ENCODE results near the gene SEMA6A.

Gene SEMA6A

DNA sequence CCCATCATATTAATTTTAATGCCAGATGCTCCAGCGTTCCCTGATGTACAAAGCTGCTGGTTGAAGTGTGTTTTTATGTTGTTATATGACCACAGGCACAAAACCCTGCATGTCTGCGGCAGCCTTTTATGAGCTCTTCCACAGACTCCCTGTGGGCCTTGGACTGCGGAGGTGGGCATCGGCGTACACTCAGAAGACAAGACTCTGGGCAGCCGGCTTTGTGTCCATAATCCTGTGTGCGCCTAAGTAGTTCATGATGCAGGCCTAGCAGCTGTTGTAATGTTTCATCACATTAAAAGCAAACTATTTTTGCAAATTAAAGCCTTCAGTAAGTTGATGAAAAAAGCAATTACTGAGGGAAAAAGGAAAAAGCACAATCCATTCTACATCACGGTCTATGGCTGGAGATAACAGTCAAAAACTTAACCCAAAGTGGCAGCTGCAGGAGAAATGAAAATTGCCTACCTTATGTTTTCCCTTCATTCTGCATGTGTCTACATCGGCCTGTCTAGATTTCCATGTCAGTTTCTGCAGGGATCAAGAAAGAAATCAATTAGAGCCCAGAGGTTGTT, 78.8 kb downstream of the SEMA6A start:
- DNase-seq (ENCODE audit: low read depth in 2 of 2): no peak

DNA sequence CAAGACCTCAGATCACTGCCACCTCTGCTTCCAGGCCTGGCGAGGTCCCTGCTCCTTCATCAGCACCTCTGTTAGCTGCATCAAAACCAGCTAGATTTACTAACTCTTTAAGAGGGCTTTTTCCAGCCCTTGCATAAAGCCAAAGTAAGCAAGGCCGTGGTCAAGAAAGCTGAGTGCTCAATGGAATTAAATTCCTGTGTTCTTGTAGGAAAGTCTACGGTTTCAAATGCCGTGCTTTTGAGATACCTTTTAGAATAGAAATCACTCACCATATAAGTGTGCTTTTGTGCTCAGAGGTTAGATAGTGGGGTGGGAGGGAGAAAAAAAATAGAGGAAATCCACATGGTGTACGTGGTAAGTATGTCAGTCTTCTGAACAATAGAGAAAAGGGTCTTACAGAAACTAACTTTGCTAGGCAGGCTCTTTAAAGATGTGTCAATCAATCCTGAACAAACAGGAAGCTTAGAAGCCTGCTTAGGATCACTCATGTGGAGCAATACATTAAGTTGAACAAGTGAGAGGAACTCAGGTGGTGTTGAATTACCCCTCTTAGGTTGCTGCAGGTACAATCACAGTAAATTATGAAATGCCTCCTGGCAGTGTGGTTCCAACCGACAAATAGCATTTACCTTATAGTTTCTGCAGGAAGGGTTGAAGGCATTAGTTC, 79.7 kb downstream of the SEMA6A start:
- no peak for DNase-seq (ENCODE audit: low read depth in 2 of 2)

DNA sequence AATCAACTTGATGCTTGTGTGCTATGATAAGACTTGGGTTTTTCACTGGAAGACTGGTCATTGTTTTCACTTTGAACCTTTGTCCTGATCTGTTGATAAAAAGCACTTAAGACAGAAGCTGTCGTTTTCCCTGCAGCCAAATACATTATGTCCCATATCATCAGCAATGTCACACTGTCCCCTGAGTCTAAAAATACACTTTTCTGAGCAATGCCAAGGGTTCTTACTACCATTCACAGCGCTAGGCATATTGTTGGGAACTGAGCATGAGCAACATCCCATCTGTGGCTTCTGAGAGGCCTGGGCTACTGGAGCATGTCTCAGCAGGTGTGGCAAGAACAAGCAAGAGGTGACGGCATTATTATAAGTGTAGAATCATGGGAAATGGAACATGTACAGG, 81.8 kb downstream of the SEMA6A start:
- no peak for DNase-seq (ENCODE audit: low read depth in 2 of 2)

DNA sequence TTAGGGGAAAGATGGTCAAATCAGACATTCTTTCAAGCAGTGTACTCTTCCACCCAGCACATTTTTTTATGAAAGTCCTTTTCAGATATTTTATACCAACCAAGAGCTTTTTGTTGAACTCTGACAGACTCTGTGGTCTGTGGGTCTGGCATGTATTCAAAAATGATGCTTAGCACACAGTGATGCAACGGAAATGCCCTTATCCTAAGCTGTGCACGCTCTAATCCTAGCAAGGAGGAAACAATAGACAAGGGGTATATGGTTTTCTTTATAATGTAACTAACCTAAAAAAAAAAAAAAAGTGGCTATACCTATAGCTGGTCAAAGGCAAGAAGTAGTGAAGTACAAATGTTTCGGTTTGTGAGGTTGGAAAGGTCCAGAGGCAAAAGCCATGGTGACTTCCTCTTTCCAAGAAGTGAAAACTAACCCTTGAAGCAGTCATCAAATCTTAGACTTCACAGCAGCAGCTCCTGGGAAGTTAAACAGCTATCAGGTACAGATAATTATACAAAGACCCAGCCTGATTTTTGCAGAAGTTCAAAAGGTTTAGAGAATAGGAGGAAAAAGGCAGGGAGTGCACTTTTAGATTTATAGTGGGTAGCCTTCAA, 82.5 kb downstream of the SEMA6A start:
- no peak for DNase-seq (ENCODE audit: low read depth in 2 of 2)

DNA sequence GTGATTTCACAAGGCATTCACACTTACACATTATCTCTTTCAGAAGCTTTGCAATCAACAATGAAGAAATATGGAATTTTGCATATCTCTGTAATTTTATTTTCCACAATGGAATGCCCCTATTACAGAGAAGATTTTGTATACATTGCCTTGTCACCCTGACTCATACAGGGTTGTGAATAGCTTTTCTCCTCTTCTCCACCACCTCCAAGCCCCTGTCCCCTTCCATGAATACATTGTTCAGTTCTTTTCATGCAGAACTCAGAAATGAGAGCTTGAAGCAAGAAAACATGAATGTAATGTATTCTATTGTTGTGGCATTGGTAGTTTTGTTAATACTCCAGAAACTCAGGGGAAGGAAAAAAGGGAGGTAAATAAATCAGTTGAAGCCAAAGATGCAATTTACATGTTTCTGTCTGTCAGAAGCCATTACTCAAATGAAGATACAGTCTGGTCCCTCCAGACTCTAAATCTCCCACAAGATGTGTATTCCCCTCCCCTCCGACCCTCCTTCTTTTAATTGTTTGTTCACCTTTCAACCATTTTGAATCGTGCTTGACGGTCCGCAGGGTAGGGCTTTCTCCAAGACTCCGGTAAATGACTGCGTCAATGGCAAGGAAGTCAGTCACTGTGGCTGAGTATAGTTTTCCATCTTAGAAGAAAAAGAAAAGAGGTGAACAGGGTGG, 86.1 kb downstream of the SEMA6A start:
- DNase-seq (ENCODE audit: low read depth in 2 of 2): no peak

DNA sequence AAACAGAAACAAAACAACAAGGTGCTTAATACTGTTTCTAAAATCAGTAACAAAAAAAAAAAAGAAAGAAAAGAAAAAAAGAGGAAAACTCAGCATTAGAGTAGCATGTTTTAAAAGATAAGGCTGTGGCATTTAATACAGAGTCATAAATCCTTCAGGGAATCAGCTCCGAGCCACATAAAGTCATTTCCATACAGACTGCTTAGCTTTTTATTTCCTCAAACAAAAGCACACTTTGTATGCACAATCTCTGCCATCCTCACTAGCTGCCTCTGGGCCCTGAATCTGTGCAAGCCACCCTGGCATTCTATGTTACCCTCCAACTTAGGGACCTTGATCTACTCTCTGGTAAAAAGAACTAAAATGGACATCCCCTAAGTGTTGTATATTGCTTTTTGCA, 87.6 kb downstream of the SEMA6A start:
- DNase-seq (ENCODE audit: low read depth in 2 of 2): no peak

DNA sequence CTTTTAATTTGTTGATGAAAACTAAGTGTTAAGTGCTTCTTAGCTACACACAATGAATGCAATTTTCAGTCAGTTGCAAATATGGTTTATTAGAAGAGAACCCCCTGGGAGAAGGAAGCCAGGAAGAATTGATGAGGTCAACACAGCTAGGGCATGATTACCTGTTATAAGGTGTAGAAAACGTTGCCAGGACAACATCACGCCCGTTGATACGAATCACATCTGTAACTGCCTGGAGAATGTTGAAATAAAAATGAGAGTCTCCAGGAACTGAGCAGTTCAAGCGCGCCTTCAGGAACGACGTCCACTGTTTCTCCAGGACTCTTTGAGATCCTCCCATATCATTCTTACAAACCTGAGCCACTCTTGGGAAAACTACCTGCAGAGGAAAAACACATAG, 88.0 kb downstream of the SEMA6A start:
- no peak for DNase-seq (ENCODE audit: low read depth in 2 of 2)

DNA sequence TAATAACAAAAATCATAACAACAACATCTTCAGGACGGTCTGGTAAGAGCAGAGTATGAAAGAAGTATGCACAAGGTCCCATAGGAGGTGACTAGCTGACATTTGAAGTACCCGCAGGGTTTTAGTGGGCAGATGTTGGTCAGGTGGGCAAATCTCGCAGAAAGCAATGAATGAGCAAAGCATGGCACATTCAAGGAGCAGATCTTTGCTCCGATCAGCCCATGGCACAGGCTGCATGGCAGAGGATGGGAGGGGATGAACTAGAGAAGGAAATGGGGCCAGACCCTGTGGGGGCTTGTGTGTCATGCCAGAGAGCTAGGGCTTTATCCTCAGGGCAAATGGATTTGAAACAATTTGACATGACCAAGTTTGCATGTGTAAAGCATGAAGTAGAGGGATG, 90.0 kb downstream of the SEMA6A start:
- no peak for DNase-seq (ENCODE audit: low read depth in 2 of 2)

DNA sequence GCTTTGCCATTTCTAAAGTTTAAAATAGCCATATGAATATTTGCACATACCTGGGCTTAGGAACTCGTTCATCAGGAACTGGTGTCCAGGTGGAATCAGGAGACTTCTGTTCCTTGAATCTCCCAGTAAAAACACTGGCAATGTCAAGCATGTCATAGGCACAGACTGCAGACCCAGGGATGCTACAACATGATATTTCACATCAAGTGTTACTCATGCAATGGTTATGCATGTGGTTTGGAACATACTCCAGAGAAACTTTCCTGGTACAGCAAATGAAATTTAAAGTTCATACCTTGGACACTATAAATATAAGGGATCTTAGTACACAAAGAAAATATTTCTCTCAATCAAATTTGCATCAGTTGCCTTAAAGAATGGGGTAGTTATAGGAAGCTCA, 92.2 kb downstream of the SEMA6A start:
- no peak for DNase-seq (ENCODE audit: low read depth in 2 of 2)

DNA sequence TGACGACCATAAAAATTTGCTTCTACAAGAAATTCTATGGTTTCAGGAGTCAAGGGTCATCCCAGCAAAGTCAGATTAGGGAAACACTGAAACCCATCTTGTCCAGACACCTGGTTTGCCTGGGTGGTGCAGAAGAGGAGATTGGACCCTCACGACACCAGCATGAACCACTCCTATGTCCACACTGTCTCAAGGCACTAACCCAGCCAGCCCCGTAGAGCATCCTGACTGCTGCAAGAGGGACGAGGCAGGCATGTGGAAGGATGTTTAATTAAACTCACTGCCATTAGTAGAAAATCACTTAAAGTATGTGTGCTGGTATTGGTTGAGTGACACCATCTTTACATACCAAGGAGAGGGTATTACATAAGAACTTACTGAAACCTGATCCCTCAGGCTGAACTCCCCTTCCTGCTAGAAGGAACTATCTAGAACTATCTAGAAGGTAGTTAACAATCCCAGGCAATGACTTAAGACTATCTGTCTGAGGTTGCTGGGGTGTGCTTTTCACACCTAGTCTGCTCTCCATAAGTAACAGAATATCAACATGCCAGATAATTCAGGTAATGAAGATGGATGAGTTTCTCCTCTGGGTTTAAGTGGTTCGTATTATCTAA, 93.6 kb downstream of the SEMA6A start:
- no peak for DNase-seq (ENCODE audit: low read depth in 2 of 2)

DNA sequence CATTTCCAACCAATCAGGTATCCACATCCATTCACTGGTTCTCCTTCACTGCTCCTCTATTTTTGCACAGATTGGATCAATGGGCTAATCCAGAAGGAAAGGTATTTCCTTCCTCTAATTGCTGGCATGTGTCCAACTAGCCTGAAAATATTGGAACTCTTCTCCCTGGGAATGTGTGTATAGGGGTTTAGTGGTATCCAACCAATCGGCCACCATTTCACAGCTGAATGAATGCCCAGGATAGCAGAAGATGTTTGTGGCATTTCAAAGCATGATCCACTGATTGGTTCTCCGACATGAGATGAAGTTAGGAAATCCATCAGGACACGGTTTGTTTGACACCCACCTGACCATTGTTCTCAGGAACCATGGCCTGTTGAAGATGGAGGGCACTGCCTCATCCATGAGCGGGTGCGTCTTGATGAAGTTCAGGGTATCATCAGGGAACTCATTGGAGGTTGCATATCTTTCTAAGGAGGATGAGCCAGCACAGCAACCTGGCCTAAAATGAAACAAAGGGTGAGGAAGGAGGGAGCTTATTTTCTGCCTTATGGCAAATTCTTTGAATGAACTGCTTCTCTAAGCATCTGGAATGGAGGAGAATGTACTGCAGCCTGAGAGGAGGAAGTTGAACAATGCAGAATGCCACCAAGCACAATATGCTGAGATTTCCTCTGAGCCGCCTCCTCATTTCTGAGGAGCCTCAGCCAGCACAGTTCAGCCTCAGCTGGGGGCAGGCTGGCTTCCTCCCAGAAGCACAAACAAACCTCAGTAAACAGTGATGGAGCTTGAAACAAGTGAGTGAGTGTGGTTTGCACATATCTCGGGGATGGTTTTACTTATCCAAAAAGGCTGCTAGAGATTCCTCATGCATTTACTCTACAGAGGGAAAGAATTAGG, 94.6 kb downstream of the SEMA6A start:
- DNase-seq (ENCODE audit: low read depth in 2 of 2): no peak

DNA sequence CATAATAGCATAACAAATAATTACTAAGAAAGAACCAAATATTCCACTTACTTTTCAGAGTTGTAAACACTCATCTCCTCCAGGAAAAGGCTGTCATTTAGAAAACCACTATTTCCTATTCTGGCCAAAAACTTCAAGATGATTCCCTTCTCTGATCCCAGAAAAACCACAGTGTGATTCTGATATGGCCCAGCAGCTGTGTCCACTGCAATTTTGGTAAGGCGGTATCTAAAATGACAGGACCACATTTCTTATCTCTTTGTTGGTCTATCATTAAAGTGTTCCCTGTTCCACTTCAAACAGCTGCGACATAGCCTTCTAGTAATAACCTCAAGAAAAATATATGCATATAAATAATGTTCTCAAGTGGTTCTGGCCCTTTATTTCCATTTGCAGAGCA, 96.1 kb downstream of the SEMA6A start:
- DNase-seq (ENCODE audit: low read depth in 2 of 2): no peak

DNA sequence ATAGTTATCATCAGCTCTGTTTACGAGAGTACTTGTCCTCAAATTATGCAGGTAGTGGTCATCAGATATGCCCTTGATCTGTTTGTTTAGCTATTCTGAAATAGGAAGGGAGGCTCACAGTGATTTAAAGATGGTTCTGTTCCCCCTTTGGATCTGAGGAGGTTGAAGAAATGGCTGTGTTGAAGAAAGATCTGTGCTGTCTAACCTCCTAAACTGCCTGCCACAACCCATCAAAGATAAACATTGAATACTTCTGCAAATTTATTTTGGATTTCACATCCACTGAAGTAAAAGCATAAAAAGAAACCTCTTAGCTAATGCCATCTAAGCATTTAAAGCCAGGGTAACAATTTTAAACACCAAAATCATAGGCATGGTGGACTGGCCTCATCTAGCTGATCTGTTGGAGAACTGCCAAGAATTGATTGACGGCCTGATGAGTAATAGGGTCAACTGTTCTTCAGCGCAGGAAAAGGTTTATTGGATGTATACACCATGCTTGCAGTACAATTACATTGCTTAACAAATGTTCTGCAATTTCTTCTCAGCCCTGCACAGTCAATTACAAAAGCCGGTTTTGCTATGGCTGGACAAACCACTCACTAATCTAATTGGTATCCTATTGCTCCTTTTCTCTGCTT, 97.6 kb downstream of the SEMA6A start:
- no peak for DNase-seq (ENCODE audit: low read depth in 2 of 2)

DNA sequence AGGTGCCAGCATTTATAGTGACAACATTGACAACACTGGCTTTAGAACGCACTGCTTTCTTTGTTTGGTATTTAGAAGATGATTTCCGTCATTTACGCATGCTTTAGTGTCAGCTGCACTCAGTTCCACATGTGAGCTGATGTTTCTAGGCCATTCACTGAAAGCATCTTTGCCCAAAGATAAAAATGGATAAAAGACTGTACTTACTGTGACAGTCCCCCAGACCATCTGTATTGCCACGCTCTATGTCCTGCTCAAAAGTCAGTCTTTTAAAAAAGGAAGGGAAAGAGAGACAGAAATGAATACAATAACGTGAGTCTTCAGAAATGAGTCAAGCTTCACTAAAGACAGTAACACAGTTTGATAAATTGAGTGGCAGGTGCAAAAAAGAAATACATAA, 99.3 kb downstream of the SEMA6A start:
- DNase-seq (ENCODE audit: low read depth in 2 of 2): no peak

DNA sequence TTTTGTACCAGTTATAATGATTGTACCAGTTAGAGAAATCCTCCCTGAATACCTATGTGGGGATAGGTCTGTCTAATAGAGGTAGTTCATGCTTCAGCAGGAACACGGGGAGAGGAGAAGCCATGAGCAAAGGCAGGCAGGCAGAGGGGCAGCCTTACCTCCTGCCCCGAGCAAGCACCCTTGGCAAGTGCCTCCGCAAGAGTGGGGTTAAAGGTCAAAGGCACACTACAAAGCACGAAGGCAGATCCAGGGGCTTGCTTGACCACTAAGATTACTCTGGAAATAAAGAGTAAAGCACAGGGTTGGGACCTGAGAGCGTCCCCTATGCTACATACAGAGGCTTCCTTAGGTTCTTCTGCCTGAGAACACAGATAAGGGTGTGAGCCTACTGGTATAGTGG, 100.9 kb downstream of the SEMA6A start:
- DNase-seq (ENCODE audit: low read depth in 2 of 2): no peak

DNA sequence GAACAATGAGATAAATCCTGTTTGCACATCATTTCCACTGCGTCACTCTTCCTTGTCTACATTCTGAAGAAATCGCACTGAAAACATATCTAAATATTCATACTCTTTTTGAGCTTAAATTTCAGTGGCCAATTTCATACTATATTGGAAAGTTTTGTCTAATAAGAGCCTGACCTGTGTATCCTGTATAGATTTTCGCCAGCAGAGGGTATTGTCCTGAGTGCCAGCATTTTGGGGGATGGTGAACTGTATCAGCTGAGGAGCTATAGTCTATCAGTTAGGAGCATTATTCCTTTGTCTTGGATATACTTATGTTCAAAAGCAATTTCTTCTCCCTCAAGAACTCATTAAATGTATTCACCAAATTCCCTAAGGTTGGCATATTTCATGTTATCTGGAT, 102.3 kb downstream of the SEMA6A start:
- no peak for DNase-seq (ENCODE audit: low read depth in 2 of 2)

DNA sequence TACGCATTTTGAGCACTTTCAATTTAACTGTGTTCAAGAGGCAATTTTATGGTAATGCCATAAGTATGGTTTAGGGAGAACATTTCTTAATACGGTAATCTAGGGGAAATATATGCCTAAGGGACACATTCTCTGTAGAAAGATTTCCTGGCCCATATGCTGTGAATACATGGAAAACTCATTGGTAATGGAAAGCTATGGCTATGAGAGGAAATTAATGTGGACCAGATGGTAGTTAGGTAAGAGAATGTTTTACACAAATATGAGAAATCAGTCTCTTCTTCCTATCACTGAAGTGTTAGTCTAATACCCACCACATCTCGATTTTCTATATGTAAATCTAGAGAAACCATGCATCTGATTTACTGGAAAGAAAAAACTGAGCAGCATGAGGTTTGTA, 105.0 kb downstream of the SEMA6A start:
- no peak for DNase-seq (ENCODE audit: low read depth in 2 of 2)

DNA sequence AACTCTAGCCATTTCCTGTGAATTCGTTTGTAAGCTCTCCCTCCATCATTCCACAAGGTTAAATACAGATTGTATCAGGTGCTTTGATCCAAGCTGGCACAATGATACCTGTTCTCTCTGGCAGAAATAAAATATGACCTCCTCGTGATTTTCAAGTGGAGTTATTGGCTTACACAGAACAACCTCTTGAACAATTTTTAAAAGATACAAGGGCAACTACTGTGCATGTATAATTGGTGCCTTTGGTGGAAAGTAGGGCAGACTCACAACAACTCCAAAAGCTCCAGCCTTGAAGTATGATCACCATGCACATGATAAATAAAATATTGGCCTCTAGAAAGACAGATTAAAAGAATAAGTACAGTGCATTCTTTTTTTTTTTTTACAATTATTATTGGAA, 106.0 kb downstream of the SEMA6A start:
- no peak for DNase-seq (ENCODE audit: low read depth in 2 of 2)

DNA sequence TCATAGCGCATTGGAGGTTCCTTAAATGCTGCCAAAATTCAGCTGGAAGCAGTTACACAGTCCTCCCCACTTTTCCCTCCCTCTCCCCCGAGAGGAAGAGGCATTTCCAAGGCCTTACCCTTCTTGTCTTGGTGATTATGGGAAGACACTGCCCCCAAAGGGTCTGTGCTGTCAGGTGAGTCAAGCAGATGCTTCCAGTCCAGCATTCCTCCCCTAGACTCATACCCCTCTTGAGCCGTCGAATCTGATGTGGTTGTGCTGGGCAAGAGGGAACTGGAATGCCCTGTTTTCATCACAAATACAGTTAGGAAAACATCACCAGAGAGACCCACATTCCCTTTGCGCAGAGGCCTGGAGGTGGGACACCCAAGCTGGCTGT, 107.2 kb downstream of the SEMA6A start:
- DNase-seq (ENCODE audit: low read depth in 2 of 2): no peak

DNA sequence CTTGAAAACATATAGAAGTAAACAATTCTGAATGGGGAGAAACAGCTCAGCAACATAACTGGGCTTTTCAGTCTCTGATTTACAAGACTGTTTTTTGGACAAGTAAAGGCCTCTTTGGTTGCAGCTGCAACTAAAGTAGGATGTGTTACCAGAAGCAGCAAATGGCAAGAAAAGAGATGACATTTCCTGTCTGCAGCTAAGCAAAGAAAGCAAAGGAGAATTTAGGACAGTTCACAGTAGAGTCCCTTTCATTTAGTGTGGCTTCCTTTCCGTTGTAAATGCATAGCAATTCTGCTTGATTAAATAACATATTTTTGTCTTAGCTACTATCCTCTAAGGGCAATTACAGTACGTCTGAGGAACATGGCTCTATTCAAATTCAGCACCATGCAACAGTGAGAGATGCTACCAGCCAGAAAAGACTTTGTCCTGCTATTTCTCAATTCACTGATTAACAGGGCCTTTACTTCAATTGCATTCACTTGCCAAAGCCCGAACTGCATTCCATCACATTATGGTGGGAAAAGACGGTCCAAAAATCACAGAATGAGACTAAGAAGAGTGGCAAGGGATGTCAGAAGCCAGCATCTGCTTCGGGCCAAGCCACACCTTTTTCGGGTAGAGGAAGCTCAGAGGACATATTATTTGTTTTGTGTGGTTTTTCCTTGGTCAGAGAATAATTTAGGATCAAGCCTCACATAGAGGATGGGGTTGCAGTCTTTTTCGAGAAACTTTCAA, 107.7 kb downstream of the SEMA6A start:
- no peak for DNase-seq (ENCODE audit: low read depth in 2 of 2)

Measured in stimulated activated CD8-positive, alpha-beta memory T cell treated with anti-CD3 and anti-CD28 coated beads, Interleukin-2, amount 100 ng/mL, for 1 hour (primary cell).